GM12873 (cell line): ENCODE measurements around the gene ZMYND8.

Experiments used
- CTCF ChIP-seq: IDR thresholded peaks from 2 replicates; pipeline ENCODE4 v1.5.1; 2012; ENCODE audit warnings: low read depth, mild to moderate bottlenecking, moderate library complexity, low read length, control low read depth; ENCODE audit not compliant: insufficient read depth; ENCODE audit errors: missing control alignments

Gene ZMYND8

GRCh38 chr20:47222468-47223119, 133.9 kb downstream of the ZMYND8 start:
- TF ChIP-seq CTCF = no peak

- TF ChIP-seq CTCF = no peak
These were observed 135.4 kb downstream of the ZMYND8 start for GRCh38 chr20:47221036-47221625.

- TF ChIP-seq CTCF = peak; percentile 71
These were observed 136.3 kb downstream of the ZMYND8 start for GRCh38 chr20:47220161-47220582.

GRCh38 chr20:47217482-47218446, 138.7 kb downstream of the ZMYND8 start:
- TF ChIP-seq CTCF = no peak

GRCh38 chr20:47216819-47217410, 139.6 kb downstream of the ZMYND8 start:
- TF ChIP-seq CTCF = no peak

- no peak for TF ChIP-seq CTCF
These were observed 140.7 kb downstream of the ZMYND8 start for GRCh38 chr20:47215653-47216397.
